ENCODE results near the gene GLIS1. TPM values are rescaled to one million over a fixed set of nuclear protein-coding genes. Genes with fewer than 3 reads are reported as not detected.

Gene GLIS1
- total and polyA plus RNA-seq, 10 of the 15 experiments (the other 5 are each of a cell fraction or from before 2014, with no cell fraction given) = not detected

GRCh38 chr1:53463961-53464899, 274.7 kb downstream of the GLIS1 start:
- Histone ChIP-seq H3K36me3 (ENCODE audit: control insufficient read depth in 2 of 2, insufficient read depth in 2 of 2, low read length in 1 of 2) (no peaks in the 10 kb centered on the region), H3K9ac (ENCODE audit: control insufficient read depth, insufficient read depth, low read length) (no peak overlapping the region), H3K4me2 (ENCODE audit: control insufficient read depth, insufficient read depth) (no peak overlapping the region), H3K27ac (ENCODE audit: control insufficient read depth, insufficient read depth) (no peak overlapping the region), H3K4me3 (no peak overlapping the region), H3K9me3 (replicated peaks; ENCODE audit: control insufficient read depth, insufficient read depth, low read length) (no peaks in the 10 kb centered on the region), H2AFZ (ENCODE audit: control insufficient read depth, low read depth, low read length) (no peak overlapping the region), H4K20me1 (ENCODE audit: control insufficient read depth, insufficient read depth) (no peaks in the 10 kb centered on the region), H3K27me3 (replicated peaks in 1 of 2; ENCODE audit: control insufficient read depth in 2 of 2, insufficient read depth in 2 of 2, low read length in 1 of 2) (no peaks in the 10 kb centered on the region; a peak in 1 of 4 replicates), H3K4me1 (ENCODE audit: control insufficient read depth, insufficient read depth, low read length) (no peaks in the 10 kb centered on the region; the same call in 1 of the 2 replicates), H3K79me2 (ENCODE audit: control insufficient read depth, insufficient read depth, low read length) (no peaks in the 10 kb centered on the region)
- ATAC-seq (no peak), FAIRE-seq (no peak), DNase-seq (ENCODE audit: low read depth, low spot score) (no peak)
- WGBS (ENCODE audit: insufficient coverage, insufficient replicate concordance, low lambda C conversion rate, missing lambda C conversion rate) = 65% methylated on average over 22 of the region's 24 CpGs
- ChIA-PET POLR2A (no interaction called here), RAD21 (ENCODE audit: unreplicated experiment) (interaction anchor here (2.0 kb wide), 1 partner anchor 71 kb away, joined by 4 read pairs; no protein-coding TSS in a partner anchor), SMC1A (ENCODE audit: uncharacterized antibody, unreplicated experiment) (interaction anchor here (0.8 to 1.7 kb wide), 6 partner anchors 8 to 44 kb away, joined by 3 to 8 read pairs (median 4); no protein-coding TSS in a partner anchor), CTCF (interaction anchor here (1.0 to 2.4 kb wide), 4 partner anchors 11 to 186 kb away, joined by 3 to 11 read pairs (median 5); no protein-coding TSS in a partner anchor)
- in situ Hi-C loops (cut with MboI) = no loop called here
- BruUV-seq (replicated peaks) = no TSS peak
- TF ChIP-seq GATAD2B (conservative IDR thresholded peaks at IDR 0.05; ENCODE audit: low read depth) = no peak
- TF ChIP-seq IRF5 (IDR thresholded peaks at IDR 0.05; ENCODE audit: borderline replicate concordance) = no peak
- TF ChIP-seq ZZZ3 (IDR thresholded peaks at IDR 0.05; ENCODE audit: control insufficient read depth, insufficient read length, low read depth) = no peak
- no peak for TF ChIP-seq FOXK2 (IDR thresholded peaks at IDR 0.05)
- intact Hi-C loops (cut with micrococcal nuclease; ENCODE audit: unreplicated experiment) = no loop called here

All from GM12878 (cell line).